ENCODE results near the gene SPATA33.
"Not testable (repeated sequence)": the region's sequence is repeated elsewhere in the genome, so short reads cannot be mapped to it uniquely, and the experiment has no call there.

Gene SPATA33

DNA sequence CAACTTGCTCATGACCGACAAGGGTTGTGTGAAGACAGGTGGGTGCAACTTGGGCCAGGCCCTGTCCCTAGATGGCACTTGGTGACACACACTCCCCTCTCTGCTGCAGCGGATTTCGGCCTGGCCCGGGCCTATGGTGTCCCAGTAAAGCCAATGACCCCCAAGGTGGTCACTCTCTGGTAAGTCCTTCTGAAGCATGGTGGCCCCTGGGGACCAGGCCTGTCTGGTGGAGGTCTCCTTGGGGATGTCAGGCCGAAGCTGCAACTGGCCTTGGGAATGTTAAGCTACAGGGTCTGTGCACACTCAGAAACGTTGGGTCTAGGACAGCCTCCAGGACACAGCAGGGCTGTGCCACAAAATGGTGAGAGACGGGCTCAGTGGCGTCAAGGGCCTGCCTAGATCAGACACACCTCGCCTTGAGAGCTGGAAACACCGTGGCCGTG lies 35.7 kb downstream of the SPATA33 start:
- H3K27ac Mint-ChIP-seq, result no peak overlapping the region
- no peaks in the 10 kb centered on the region for H3K9me3 Mint-ChIP-seq
- no peak for TF ChIP-seq CTCF (IDR thresholded peaks at IDR 0.05; ENCODE audit: unreplicated experiment in 3 of 3)
- H3K4me3 Mint-ChIP-seq, result no peak overlapping the region
- no peaks in the 10 kb centered on the region for H3K27me3 Mint-ChIP-seq (ENCODE audit: low read depth)
- no peaks in the 10 kb centered on the region for H3K4me1 Mint-ChIP-seq
- H3K36me3 Mint-ChIP-seq (ENCODE audit: low read depth), result peaks cover 23% of the 10 kb centered on the region

- no peak for TF ChIP-seq CTCF (IDR thresholded peaks at IDR 0.05; ENCODE audit: unreplicated experiment in 3 of 3)
- no peaks in the 10 kb centered on the region for H3K27me3 Mint-ChIP-seq (ENCODE audit: low read depth)
- H3K27ac Mint-ChIP-seq, result no peak overlapping the region
- no peaks in the 10 kb centered on the region for H3K9me3 Mint-ChIP-seq
- peaks cover 25% of the 10 kb centered on the region for H3K36me3 Mint-ChIP-seq (ENCODE audit: low read depth)
- no peak overlapping the region for H3K4me3 Mint-ChIP-seq
- H3K4me1 Mint-ChIP-seq, result no peaks in the 10 kb centered on the region
Observed at GRCh38 chr16:89693931-89694783, 36.5 kb downstream of the SPATA33 start.

DNA sequence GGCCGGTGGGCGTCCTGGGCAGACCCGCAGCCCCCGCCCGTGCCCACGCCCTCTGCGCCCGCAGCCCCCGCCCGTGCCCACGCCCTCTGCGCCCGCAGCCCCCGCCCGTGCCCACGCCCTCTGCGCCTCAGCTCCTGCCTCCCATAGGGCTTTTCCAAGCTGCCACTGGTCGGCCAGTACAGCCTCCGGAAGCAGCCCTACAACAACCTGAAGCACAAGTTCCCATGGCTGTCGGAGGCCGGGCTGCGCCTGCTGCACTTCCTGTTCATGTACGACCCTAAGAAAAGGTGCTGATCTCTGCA lies 37.1 kb downstream of the SPATA33 start:
- not testable (repeated sequence) for H3K27me3 Mint-ChIP-seq (ENCODE audit: low read depth); H3K4me1 Mint-ChIP-seq; H3K9me3 Mint-ChIP-seq; H3K4me3 Mint-ChIP-seq; H3K27ac Mint-ChIP-seq
- H3K36me3 Mint-ChIP-seq (ENCODE audit: low read depth), result peaks cover 26% of the 10 kb centered on the region

DNA sequence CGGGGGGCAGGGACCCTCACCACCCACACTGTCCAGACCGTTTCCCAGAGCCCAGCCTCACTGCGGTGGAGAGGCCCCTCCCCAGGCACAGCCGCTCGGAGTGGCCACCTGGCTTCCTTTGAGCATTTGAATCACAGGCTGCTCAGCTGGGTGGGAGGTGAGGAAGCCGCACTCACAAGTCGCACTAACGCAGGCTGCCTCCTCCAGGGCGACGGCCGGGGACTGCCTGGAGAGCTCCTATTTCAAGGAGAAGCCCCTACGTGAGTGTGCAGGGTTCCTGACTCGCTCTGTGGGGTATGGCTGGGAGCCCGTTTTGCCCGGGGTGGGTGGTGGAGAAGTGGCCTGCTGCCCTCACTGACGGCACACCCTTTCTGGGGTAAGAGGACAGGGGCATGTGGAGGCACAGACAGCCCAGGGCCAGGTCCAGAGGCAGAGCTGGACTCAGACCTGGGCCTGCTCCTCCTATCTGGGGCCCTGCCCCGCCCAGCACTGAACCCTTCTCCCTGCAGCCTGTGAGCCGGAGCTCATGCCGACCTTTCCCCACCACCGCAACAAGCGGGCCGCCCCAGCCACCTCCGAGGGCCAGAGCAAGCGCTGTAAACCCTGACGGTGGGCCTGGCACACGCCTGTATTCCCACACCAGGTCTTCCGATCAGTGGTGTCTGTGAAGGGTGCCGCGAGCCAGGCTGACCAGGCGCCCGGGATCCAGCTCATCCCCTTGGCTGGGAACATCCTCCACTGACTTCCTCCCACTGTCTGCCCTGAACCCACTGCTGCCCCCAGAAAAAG lies 37.6 kb downstream of the SPATA33 start:
- Mint-ChIP-seq H3K4me3 (no peak overlapping the region), H3K27me3 (ENCODE audit: low read depth) (no peaks in the 10 kb centered on the region), H3K9me3 (no peaks in the 10 kb centered on the region), H3K27ac (no peak overlapping the region), H3K36me3 (ENCODE audit: low read depth) (peaks cover 21% of the 10 kb centered on the region), H3K4me1 (no peaks in the 10 kb centered on the region)
- no peak for TF ChIP-seq CTCF (IDR thresholded peaks at IDR 0.05; ENCODE audit: unreplicated experiment in 3 of 3)

DNA sequence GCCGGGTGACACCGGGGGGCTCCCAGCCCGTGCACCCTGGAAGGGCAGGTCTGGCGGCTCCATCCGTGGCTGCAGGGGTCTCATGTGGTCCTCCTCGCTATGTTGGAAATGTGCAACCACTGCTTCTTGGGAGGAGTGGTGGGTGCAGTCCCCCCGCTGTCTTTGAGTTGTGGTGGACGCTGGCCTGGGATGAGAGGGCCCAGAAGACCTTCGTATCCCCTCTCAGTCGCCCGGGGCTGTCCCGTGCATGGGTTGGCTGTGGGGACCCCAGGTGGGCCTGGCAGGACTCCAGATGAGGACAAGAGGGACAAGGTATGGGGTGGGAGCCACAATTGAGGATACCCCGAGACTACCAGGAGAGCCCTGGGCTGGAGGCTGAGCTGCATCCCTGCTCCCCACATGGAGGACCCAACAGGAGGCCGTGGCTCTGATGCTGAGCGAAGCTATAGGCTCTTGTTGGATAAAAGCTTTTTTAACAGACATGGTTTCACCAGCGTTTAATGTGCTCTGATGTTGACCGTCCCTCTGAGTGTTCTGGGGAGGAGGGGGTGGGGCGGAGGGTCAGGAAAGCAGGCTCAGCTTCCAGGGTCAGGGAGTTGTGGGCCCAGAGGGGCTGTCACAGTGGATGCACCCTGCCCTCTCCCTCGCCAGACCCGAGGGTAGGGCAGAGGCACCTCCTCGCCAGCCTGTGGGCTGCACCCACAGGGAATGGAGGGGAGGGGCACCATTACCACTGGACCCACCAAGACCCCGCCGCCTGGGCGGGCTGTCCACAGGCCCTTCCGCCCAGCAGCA lies 38.4 kb downstream of the SPATA33 start:
- Mint-ChIP-seq H3K36me3 (ENCODE audit: low read depth) (peaks cover 17% of the 10 kb centered on the region), H3K4me1 (no peaks in the 10 kb centered on the region), H3K27me3 (ENCODE audit: low read depth) (no peaks in the 10 kb centered on the region), H3K4me3 (no peak overlapping the region), H3K9me3 (no peaks in the 10 kb centered on the region), H3K27ac (no peak overlapping the region)
- TF ChIP-seq CTCF (IDR thresholded peaks at IDR 0.05; ENCODE audit: unreplicated experiment in 3 of 3), result no peak

DNA sequence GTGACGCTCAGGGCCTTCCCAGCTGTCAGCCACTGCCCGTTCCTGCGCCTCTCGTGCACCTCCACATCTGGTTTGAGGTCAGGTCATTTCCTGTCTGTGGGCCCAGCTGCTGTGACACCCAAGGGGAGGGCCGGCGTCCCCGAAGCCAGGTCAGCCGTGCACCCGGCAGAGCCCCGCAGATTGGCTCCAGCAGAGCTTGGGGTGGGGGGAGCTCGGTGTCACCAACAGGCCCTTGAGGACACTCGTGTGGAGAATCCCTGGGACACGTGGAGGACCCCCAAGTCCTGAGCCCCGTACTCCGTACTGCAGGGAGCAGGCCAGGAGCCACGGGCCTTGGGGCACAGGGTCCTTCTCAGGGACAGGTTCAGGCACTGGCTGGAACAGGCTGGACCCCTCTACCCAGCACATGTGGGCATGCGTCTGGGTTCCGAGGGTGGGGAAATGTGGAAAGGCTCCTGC lies 39.1 kb downstream of the SPATA33 start:
- Mint-ChIP-seq H3K36me3 (ENCODE audit: low read depth) (peaks cover 12% of the 10 kb centered on the region), H3K4me1 (no peaks in the 10 kb centered on the region), H3K9me3 (no peaks in the 10 kb centered on the region), H3K27ac (no peak overlapping the region), H3K4me3 (no peak overlapping the region), H3K27me3 (ENCODE audit: low read depth) (no peaks in the 10 kb centered on the region)
- TF ChIP-seq CTCF (IDR thresholded peaks at IDR 0.05; ENCODE audit: unreplicated experiment in 3 of 3), result no peak

Data from nephron (organoid).